Ecto neural progenitor cell (in vitro differentiated cells): ENCODE results near the gene L3MBTL4.
"Not testable (repeated sequence)": the region's sequence is repeated elsewhere in the genome, so short reads cannot be mapped to it uniquely, and the experiment has no call there.

ENCODE experiments used
- DNase-seq: peaks from one replicate; pipeline ENCODE4 v3.0.0-alpha.2; 2018; ENCODE audit warnings: low spot score

Gene L3MBTL4

DNA sequence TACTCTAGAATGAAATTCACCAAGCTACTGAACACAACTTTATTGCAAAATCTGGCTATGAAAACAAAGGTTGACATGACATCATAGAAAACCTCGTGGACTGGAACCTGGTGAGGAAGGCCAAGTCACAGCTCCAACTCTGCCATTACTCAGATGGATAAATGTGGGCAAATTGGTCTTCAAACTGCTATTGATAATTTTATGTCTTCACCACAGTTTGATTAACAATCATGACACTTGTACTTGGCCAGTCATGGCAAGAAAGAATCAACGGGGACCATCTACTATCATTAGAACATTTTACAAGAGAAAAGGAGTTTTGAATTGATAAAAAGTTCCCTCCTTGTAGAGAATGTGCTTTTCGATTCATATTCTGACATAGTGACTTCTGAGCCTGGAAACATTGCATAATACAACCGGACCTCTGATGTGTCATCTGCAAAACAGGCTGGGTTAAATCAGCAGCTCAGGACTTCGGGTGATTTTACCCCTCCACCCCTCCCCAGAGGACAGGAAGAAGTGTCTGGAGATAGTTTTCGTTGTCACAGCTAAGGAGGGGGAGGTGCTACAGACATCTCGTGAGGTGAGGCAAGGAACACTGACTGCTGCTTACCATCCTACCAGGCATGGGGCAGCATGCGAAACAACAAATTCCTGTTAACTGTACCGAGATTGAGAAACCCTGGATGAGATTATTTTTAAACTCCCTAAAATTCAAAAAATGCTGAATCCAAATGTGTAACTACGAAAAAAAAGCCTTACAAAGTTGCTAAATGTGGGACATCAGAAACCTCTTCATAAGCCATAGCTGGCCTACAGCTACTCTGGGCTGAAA is 8.4 kb downstream of the L3MBTL4 start:
- no peak for DNase-seq

- no peak for DNase-seq
These were observed 9.3 kb downstream of the L3MBTL4 start for GRCh38 chr18:6405237-6406074.

GRCh38 chr18:6404834-6405233 is 9.9 kb downstream of the L3MBTL4 start:
- DNase-seq, result no peak

- peak; percentile 67 for DNase-seq
These were observed 13.0 kb downstream of the L3MBTL4 start for GRCh38 chr18:6401687-6402086.

DNA sequence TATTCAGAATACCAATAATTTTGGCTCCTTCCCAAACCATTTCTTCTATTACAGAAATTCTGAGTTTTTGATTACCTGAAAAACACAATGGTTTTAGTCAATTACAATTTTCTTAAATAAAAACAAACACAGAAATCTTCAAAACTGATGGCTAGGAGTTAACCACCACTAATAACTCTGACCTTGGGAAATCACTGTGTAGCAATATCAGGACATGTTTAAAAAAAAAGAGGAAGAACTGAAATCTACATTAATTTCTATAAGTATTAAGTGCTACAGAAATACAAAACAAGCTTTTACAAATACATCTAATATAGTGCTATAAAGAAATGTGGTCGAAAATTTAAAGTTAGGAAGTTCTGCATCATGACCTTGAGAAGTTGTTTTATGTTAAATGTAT is 14.9 kb downstream of the L3MBTL4 start:
- no peak for DNase-seq

GRCh38 chr18:6397931-6398566 is 16.7 kb downstream of the L3MBTL4 start:
- DNase-seq, result no peak

GRCh38 chr18:6396847-6397246 is 17.9 kb downstream of the L3MBTL4 start:
- no peak for DNase-seq

GRCh38 chr18:6396276-6396675 is 18.4 kb downstream of the L3MBTL4 start:
- no peak for DNase-seq

GRCh38 chr18:6389005-6389404 is 25.7 kb downstream of the L3MBTL4 start:
- no peak for DNase-seq

DNA sequence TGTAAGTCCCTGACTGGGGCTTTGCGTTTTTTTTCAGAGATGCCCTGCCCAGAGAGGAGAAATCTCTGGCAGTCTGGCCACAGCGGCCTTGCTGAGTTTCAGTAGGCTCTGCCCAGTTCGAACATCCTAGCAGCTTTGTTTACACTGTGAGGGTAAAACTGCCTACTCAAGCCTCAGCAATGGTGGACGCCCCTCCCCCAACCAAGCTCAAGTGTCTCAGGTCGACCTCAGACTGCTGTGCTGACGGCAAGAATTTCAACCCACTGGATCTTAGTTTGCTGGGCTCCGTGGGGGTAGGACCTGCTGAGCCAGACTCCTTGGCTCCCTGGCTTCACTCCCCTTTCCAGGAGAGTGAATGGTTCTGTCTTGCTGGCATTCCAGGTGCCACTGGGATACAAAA is 31.7 kb downstream of the L3MBTL4 start:
- DNase-seq, result no peak

DNA sequence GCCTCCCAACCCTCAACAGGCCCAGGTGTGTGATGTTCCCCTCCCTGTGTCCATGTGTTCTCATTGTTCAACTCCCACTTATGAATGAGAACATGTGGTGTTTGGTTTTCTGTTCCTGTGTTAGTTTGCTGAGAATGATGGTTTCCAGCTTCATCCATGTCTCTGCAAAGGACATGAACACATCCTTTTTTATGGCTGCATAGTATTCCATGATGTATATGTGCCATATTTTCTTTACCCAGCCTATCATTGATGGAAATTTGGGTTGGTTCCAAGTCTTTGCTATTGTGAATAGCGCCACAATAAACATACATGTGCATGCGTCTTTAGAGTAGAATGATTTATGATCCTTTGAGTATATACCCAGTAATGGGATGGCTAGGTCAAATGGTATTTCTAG is 37.2 kb downstream of the L3MBTL4 start:
- not testable (repeated sequence) for DNase-seq

DNA sequence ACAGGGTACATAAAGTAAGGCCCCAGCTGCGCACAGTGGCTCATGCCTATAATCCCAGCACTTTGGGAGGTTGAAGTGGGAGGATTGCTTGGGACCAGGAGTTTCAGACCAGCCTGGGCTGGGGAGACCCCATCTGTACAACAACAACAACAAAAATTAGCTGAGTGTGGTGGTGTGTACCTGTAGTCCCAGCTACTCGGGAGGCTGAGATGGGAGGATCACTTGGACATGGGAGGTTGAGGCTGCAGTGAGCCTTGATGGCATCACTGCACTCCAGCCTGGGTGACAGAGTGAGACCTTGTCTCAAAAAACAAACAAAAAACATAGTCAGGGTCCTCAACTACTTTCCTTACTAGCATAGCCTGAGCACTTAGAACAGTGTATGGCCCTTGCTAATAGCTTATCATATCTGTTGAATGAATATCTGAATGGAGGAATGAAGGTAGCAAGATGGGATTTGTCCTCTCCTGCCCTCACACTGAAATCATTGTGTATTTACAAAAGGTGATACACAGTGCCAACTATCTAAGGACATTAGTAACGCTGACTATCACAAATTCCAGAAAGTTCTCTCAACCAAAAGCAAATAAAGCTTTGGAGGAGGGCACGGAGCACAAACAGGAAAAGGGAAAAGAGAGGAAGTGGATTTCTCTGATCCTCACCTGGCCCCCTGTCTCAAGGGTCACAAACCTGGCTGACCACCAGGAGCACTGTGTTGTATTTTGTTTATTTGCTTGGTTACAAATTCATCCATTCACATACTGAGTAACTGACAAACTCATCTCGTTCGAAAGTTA is 38.1 kb downstream of the L3MBTL4 start:
- DNase-seq, result no peak

- DNase-seq, result no peak
These were observed 39.7 kb downstream of the L3MBTL4 start for GRCh38 chr18:6374935-6375529.

DNA sequence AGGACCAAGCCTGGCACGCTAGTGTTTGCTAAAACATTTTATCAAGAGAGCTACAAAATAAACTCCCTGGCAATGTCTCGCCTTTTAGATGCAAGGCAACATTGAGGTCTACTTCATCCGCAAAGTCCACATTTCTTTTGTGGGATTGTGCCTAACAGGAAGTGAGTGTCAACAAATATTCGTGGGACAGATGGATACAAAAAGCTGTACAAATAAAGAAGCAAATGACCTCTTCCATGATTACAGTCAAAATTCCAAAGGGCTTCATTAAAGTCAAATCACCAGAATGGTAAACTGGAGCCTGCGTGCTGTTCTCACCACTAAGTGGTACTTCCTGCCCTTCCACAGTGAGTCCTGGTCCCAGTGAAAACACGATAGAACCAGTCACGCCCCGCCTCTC is 40.4 kb downstream of the L3MBTL4 start:
- no peak for DNase-seq

DNA sequence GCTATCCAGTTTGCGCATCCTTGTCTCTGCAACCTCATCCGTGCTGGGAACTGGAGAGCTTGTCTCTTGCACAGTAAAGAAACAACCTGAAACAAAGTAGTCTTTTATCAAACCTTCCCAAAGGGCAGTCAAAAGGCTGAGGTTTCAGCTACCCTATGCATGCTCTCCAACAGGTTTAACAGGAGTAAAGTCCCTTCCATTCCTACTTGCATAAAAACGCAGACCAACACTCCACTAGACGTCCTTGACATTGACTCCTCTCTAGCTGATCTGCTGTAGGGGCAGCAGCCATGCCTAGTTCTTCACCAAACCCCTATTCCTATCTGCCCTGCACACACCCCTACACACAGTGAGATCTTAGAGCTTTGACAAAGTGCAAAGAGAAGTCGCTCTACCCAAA is 41.5 kb downstream of the L3MBTL4 start:
- DNase-seq, result no peak

- DNase-seq, result no peak
These were observed 43.6 kb downstream of the L3MBTL4 start for GRCh38 chr18:6370886-6371635.

DNA sequence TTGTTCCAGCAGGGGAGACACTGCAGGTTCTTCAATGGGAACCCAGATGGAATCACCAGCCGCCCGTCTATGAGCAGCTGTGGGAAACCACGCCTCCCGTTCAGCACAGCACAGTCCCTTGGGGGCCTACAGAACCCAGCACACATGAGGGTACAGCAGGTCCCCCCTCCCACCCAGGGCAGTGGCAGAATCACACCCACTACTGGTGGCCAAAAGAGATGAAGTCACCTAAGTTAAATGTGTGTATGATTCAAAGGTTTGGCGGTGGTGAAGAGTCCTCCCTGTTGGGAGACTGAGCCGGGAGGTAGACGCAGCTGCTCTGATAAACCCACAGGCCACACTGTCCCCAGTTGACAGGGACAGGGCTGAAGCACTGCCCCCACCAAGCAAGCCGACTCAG is 44.3 kb downstream of the L3MBTL4 start:
- no peak for DNase-seq

DNA sequence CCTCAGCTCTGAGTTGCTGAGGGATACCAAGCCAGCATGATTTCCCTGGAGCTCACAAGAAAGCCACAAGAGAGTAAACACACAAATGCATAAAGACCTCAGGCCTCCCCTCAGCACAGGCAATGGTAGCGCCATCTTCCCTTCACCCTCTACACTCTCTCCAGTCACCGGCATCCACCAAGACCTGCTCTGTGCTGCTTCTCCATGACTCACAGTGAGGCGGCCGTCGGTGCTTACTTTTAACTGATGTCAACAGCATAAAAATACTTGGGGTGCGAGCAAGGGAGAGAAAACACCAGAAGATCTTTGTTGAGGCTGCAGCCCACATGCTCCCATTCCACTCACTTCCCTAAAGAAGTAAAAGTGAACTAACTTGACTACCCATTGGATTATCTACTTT is 46.7 kb downstream of the L3MBTL4 start:
- DNase-seq, result no peak

DNA sequence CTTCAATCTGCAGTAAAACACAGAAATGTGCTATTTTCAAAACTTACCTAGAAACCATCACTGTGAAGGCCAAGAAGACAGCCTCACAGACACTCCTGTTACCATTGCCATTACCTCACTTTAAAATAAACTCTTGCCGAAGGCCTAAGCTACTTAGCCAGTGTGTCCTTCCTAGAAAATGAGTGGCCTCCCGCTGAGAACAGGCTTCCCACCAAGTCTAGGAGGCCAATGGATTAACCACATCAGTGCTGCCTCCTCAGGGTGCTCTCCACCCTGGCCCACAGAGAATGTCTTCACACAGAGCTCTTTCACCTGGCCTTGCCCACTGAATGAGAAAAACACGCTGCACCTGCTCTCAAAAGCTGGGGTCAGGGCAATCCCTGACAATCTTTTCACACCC is 47.5 kb downstream of the L3MBTL4 start:
- no peak for DNase-seq

GRCh38 chr18:6366776-6367175 is 47.9 kb downstream of the L3MBTL4 start:
- DNase-seq, result no peak

DNA sequence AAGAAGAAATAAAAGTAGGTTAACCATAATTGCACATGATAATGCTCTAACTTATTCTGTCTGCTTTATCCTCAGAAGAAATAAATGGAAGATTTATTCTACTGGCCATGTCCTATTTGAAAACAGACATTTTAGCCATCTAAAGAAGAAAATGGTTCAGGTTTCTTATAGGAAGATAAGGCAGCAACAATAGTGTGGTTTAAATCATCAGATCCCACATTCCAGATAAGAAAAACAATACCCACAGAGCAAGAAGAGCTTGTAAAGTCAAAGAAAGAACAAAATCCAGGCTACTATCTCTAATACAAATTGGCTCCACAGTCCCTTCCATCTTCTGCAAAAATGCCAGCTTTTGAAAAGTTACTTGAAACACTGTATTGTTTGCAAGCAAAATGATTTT is 49.3 kb downstream of the L3MBTL4 start:
- DNase-seq, result no peak
